Ectodermal cell (in vitro differentiated cells): Measurements from ENCODE around the gene SENP7.

ENCODE experiments used
- H3K27ac ChIP-seq: 2 replicates; pipeline ENCODE4 v1.7.0; 2013; ENCODE audit warnings: mild to moderate bottlenecking, low read depth, low read length; ENCODE audit not compliant: insufficient read depth, poor library complexity, severe bottlenecking
- H3K27me3 ChIP-seq: 2 replicates; pipeline ENCODE4 v1.7.0; 2013; ENCODE audit warnings: mild to moderate bottlenecking, low read length; ENCODE audit not compliant: insufficient read depth, control insufficient read depth, poor library complexity, severe bottlenecking
- H3K36me3 ChIP-seq: one replicate; pipeline ENCODE4 v1.7.0; 2013; ENCODE audit warnings: low read length; ENCODE audit not compliant: control insufficient read depth, insufficient read depth
- H3K4me1 ChIP-seq: one replicate; pipeline ENCODE4 v1.7.0; 2013; ENCODE audit warnings: low read length; ENCODE audit not compliant: control insufficient read depth, insufficient read depth
- H3K4me3 ChIP-seq: 2 replicates; pipeline ENCODE4 v1.7.0; 2013; ENCODE audit warnings: low read depth, low read length, control low read depth; ENCODE audit not compliant: insufficient read depth
- H3K9me3 ChIP-seq: 2 replicates; pipeline ENCODE4 v1.7.0; 2013; ENCODE audit warnings: mild to moderate bottlenecking, low read length, moderate library complexity; ENCODE audit not compliant: control insufficient read depth
- WGBS, 2 experiments: methylation state at CpG; one replicate each; pipeline ENCODE4 v1.1.7; 2013; ENCODE audit warnings: missing lambda C conversion rate in 2 of 2; 5-methylcytosine and 5-hydroxymethylcytosine counted together

Gene SENP7

DNA sequence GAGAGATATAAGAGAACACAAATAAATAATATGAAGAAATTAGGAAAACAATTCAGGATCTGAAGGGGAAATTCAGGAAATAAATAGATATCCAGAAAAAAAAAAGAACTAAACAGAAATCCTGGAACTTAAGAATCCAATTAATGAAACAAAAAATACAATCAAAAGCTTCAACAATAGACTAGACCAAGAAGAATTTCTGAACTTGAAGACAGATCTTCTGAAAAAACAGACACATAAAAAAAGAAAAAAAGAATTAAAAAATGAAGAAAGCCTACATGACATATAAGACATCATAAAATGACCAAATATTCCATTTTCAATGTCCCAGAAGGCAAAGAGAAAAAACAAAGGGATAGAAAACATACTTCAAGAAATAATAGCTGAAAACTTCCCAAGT, 124.3 kb downstream of the SENP7 start:
- Histone ChIP-seq H3K27ac (no peak overlapping the region), H3K4me1 (no peaks in the 10 kb centered on the region), H3K27me3 (no peaks in the 10 kb centered on the region), H3K9me3 (no peaks in the 10 kb centered on the region), H3K4me3 (no peak overlapping the region), H3K36me3 (no peaks in the 10 kb centered on the region)

DNA sequence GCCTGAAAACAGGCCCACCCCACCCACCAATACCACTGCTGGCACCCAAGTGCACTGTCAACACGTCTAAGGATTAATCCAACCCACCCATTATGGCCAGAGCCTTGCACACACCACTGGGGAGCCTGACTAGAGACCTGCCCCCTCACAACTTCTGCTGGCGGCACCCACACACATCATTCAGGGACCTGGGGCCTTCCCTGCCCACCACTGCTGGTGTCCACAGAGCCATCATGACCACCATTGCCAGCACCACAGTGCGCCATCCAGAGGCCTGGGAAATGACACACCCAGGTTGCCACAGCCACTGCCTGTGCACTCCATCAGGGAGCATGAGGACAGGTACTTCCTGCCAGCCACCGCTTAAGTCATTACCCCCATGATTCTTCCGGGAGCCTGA, 125.7 kb downstream of the SENP7 start:
- H3K4me1 ChIP-seq, result no peaks in the 10 kb centered on the region
- no peaks in the 10 kb centered on the region for H3K9me3 ChIP-seq
- no peaks in the 10 kb centered on the region for H3K36me3 ChIP-seq
- H3K27me3 ChIP-seq, result no peaks in the 10 kb centered on the region
- no peak overlapping the region for H3K4me3 ChIP-seq
- no peak overlapping the region for H3K27ac ChIP-seq
- WGBS, 2 experiments, result 93 to 94% methylated on average over 5 of the region's 5 CpGs

- Histone ChIP-seq H3K4me1 (no peaks in the 10 kb centered on the region), H3K27ac (no peak overlapping the region), H3K4me3 (no peak overlapping the region), H3K27me3 (no peaks in the 10 kb centered on the region), H3K9me3 (no peaks in the 10 kb centered on the region), H3K36me3 (no peaks in the 10 kb centered on the region)
- 95% methylated on average over 10 of the region's 10 CpGs for WGBS, 2 experiments
Measured at GRCh38 chr3:101384426-101384825, 128.6 kb downstream of the SENP7 start.

DNA sequence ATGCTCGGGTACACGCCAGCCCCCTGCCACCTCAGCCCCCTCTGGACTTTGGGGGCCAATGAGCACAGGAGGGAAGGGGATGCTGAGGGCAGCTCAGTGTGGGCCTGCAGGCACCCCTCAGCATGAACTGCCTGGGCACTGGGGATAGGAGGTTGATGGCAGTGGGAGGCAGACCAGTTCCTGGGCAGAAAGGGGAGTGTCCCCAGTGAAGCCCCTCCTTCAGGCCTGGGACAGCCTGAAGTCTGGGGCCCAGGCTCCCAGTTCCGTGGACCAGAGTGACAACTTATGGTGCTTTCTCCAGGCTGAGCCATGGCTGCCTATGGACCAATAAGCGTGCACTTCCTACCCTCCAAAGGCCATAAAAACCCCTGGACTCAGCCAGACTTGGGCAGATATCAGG, 129.4 kb downstream of the SENP7 start:
- Histone ChIP-seq H3K9me3 (no peaks in the 10 kb centered on the region), H3K4me1 (no peaks in the 10 kb centered on the region), H3K36me3 (no peaks in the 10 kb centered on the region), H3K4me3 (no peak overlapping the region), H3K27ac (no peak overlapping the region), H3K27me3 (no peaks in the 10 kb centered on the region)
- 92 to 93% methylated on average over 4 of the region's 4 CpGs for WGBS, 2 experiments

- no peaks in the 10 kb centered on the region for H3K27me3 ChIP-seq
- H3K4me1 ChIP-seq, result no peaks in the 10 kb centered on the region
- 61 to 66% methylated on average over 5 of the region's 5 CpGs for WGBS, 2 experiments
- no peak overlapping the region for H3K27ac ChIP-seq
- H3K9me3 ChIP-seq, result no peaks in the 10 kb centered on the region
- H3K4me3 ChIP-seq, result no peak overlapping the region
- no peaks in the 10 kb centered on the region for H3K36me3 ChIP-seq
Measured at GRCh38 chr3:101383156-101383575, 129.8 kb downstream of the SENP7 start.

GRCh38 chr3:101381809-101382208, 131.2 kb downstream of the SENP7 start:
- H3K36me3 ChIP-seq, result no peaks in the 10 kb centered on the region
- H3K4me1 ChIP-seq, result no peaks in the 10 kb centered on the region

DNA sequence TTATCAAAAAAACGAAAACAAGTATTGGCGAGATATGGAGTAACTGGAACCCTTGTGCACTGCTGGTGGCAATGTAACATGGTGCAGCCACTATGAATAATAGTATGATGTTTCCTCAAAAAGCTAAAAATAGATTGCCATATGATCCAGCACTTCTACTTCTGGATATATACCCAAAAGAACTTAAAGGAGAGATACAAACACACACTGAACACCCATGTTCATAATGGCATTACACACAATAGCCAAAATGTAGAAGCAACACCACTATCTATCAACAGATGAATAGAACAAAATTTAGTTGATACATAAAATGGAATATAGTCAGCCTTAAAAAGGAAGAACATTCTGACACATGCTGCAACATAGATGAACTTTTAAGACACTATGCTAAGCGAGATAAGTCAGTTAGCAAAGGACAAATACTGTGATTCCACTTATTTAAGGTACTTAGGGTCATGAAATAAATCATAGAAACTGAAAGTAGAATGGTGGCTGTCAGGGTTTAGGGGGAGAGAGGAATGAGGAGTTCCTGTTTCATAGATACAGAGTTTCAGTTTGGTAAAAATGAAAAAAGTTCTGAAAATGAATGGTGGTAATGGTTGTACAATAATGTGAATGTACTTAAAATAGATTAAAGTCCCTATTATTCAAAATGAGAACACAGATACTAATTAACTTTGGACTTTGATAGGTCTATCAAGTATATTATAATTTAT, 133.2 kb downstream of the SENP7 start:
- Histone ChIP-seq H3K27ac (no peak overlapping the region), H3K9me3 (no peaks in the 10 kb centered on the region), H3K4me3 (no peak overlapping the region), H3K27me3 (no peaks in the 10 kb centered on the region), H3K36me3 (no peaks in the 10 kb centered on the region), H3K4me1 (no peaks in the 10 kb centered on the region)
- WGBS, 2 experiments, result 95 to 98% methylated on average over 3 of the region's 3 CpGs

More at GRCh38 chr3:101381809-101382208, 131.2 kb downstream of the SENP7 start:
- H3K27me3 ChIP-seq, result no peaks in the 10 kb centered on the region
- H3K4me3 ChIP-seq, result no peak overlapping the region
- H3K9me3 ChIP-seq, result no peaks in the 10 kb centered on the region
- no peak overlapping the region for H3K27ac ChIP-seq

- WGBS, 2 experiments, result 86 to 93% methylated on average over 3 of the region's 3 CpGs
Measured at GRCh38 chr3:101377796-101378195, 135.2 kb downstream of the SENP7 start.

DNA sequence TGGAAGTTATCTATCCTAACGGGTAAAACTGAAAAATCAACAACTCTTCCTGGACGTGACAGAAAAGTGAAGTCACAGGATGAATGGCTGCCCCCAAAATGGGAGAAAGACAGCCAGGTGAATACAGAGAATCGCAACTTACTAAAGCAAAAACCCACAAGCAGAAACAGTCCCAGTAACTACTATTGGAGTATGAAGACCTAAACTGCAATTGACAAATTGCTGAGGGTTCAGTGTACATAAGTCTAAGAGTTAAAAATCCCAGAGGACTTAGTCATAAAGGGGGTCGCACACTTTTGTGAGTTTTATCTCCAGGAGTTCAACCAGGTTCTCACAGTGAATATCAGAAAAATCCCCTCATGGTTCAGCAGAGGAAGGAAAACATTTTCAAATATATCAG, 135.8 kb downstream of the SENP7 start:
- Histone ChIP-seq H3K36me3 (no peaks in the 10 kb centered on the region), H3K4me3 (no peak overlapping the region), H3K27ac (no peak overlapping the region), H3K9me3 (no peaks in the 10 kb centered on the region), H3K4me1 (no peaks in the 10 kb centered on the region), H3K27me3 (no peaks in the 10 kb centered on the region)
- WGBS, 2 experiments, result 87 to 90% methylated on average over 3 to 4 of the region's 4 CpGs

More at GRCh38 chr3:101377796-101378195, 135.2 kb downstream of the SENP7 start:
- H3K36me3 ChIP-seq, result no peaks in the 10 kb centered on the region
- H3K4me3 ChIP-seq, result no peak overlapping the region
- no peak overlapping the region for H3K27ac ChIP-seq
- no peaks in the 10 kb centered on the region for H3K4me1 ChIP-seq
- no peaks in the 10 kb centered on the region for H3K9me3 ChIP-seq
- no peaks in the 10 kb centered on the region for H3K27me3 ChIP-seq

GRCh38 chr3:101375586-101375985, 137.4 kb downstream of the SENP7 start:
- no peak overlapping the region for H3K4me3 ChIP-seq
- H3K4me1 ChIP-seq, result no peaks in the 10 kb centered on the region
- no peaks in the 10 kb centered on the region for H3K36me3 ChIP-seq
- H3K27me3 ChIP-seq, result no peaks in the 10 kb centered on the region
- no peaks in the 10 kb centered on the region for H3K9me3 ChIP-seq
- no peak overlapping the region for H3K27ac ChIP-seq

DNA sequence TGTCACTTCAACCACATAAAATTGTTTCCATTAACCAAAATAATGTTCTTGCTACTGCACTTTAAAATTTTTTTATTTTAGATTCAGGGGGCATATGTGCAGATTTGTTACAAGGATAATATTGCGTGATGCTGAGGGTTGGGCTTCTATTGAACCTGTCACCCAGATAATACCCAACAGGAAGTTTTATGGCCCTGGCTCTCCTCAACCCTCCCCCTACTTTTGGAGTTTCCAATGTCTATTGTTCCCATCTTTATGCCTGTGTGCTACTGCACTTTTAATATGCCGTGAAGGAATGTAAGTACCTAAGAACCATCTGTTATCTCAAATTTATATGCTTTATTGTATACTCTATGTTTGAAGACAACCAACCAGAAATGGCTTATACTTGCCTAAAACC, 150.6 kb downstream of the SENP7 start:
- H3K27me3 ChIP-seq, result no peaks in the 10 kb centered on the region
- WGBS, 2 experiments, result 91 to 95% methylated on average over 1 to 2 of the region's 2 CpGs
- H3K4me1 ChIP-seq, result no peaks in the 10 kb centered on the region
- no peak overlapping the region for H3K27ac ChIP-seq
- H3K4me3 ChIP-seq, result no peak overlapping the region
- H3K36me3 ChIP-seq, result no peaks in the 10 kb centered on the region
- H3K9me3 ChIP-seq, result no peaks in the 10 kb centered on the region
